CD14-positive monocyte (primary cell): ENCODE data around the gene NAA40. TPM values are rescaled to one million over a fixed set of nuclear protein-coding genes. Genes with fewer than 3 reads are reported as not detected.

ENCODE experiments used
- DNase-seq, 3 donors: peaks; one replicate each; pipeline ENCODE4 v3.0.0-alpha.2; 2011 to 2022
- H2AFZ ChIP-seq: 2 replicates; pipeline ENCODE4 v1.6.0; 2012; ENCODE audit warnings: mild to moderate bottlenecking, low read depth, low read length, inconsistent platforms; ENCODE audit not compliant: insufficient read depth, poor library complexity, severe bottlenecking
- H3K27ac ChIP-seq, 2 donors: 1 replicate in 1 of 2; 2 replicates in 1 of 2; pipeline ENCODE4 v1.5.1; 2012 to 2013; ENCODE audit warnings: low read length in 2 of 2, control low read depth in 1 of 2, inconsistent platforms in 1 of 2, low read depth in 1 of 2, mild to moderate bottlenecking in 1 of 2
- H3K27me3 ChIP-seq, 2 donors: one replicate each; pipeline versions ENCODE4 v1.6.0 to v1.6.1; 2011 to 2013; ENCODE audit warnings: low read length in 2 of 2; ENCODE audit not compliant: control insufficient read depth in 2 of 2, insufficient read depth in 2 of 2
- H3K36me3 ChIP-seq, 2 donors: replicated peaks in 1 of 2; 1 replicate in 1 of 2; 2 replicates in 1 of 2; pipeline versions ENCODE4 v1.5.1 to v1.6.1; 2012 to 2013; ENCODE audit warnings: low read length in 2 of 2, control low read depth in 1 of 2, inconsistent platforms in 1 of 2, mild to moderate bottlenecking in 1 of 2; ENCODE audit not compliant: insufficient read depth in 2 of 2, control insufficient read depth in 1 of 2
- H3K4me1 ChIP-seq, 2 donors: 1 replicate in 1 of 2; 2 replicates in 1 of 2; pipeline versions ENCODE4 v1.5.1 to v1.6.1; 2012 to 2013; ENCODE audit warnings: low read length in 2 of 2, control low read depth in 1 of 2, inconsistent platforms in 1 of 2, mild to moderate bottlenecking in 1 of 2, moderate library complexity in 1 of 2; ENCODE audit not compliant: insufficient read depth in 2 of 2, control insufficient read depth in 1 of 2
- H3K4me2 ChIP-seq: replicated peaks from 2 replicates; pipeline ENCODE3; 2012; ENCODE audit warnings: low read length, moderate library complexity, mild to moderate bottlenecking; ENCODE audit not compliant: poor library complexity, severe bottlenecking; ENCODE audit errors: extremely low read depth
- H3K4me3 ChIP-seq, 3 experiments: fragments of 200-600 bp in 1 of 3; sonication (generic) in 1 of 3; replicated peaks in 1 of 3; 1 replicate in 2 of 3; 2 replicates in 1 of 3; pipeline ENCODE4 v1.5.1; 2011 to 2013; ENCODE audit warnings: low read length in 3 of 3, mild to moderate bottlenecking in 3 of 3, control low read depth in 2 of 3, low read depth in 2 of 3, inconsistent platforms in 1 of 3, moderate library complexity in 1 of 3
- H3K79me2 ChIP-seq: 2 replicates; pipeline ENCODE4 v1.6.0; 2012; ENCODE audit warnings: mild to moderate bottlenecking, control low read depth, inconsistent platforms, low read length, moderate library complexity; ENCODE audit not compliant: insufficient read depth
- H3K9ac ChIP-seq: 2 replicates; pipeline ENCODE4 v1.6.0; 2017; ENCODE audit warnings: low read length, mild to moderate bottlenecking; ENCODE audit not compliant: insufficient read depth, poor library complexity, severe bottlenecking
- H3K9me3 ChIP-seq, 2 donors: replicated peaks in 1 of 2; 1 replicate in 1 of 2; 2 replicates in 1 of 2; pipeline versions ENCODE4 v1.5.1 to v1.6.1; 2012 to 2013; ENCODE audit warnings: low read length in 2 of 2, control low read depth in 1 of 2; ENCODE audit not compliant: control insufficient read depth in 1 of 2, insufficient read depth in 1 of 2
- H4K20me1 ChIP-seq: 2 replicates; pipeline ENCODE4 v1.6.0; 2012; ENCODE audit warnings: mild to moderate bottlenecking, low read length, control low read depth, moderate library complexity; ENCODE audit not compliant: insufficient read depth
- H3K27ac Mint-ChIP-seq, 7 donors: one replicate each; pipeline ENCODE4 v1.8.0; 2020; ENCODE audit warnings: mild to moderate bottlenecking in 7 of 7, mixed read lengths in 7 of 7, moderate library complexity in 6 of 7, inconsistent platforms in 2 of 7
- H3K27me3 Mint-ChIP-seq, 3 donors: one replicate each; pipeline ENCODE4 v1.8.0; 2021 to 2022; ENCODE audit warnings: low read depth in 3 of 3, mild to moderate bottlenecking in 3 of 3, mixed read lengths in 3 of 3, moderate library complexity in 3 of 3, inconsistent platforms in 1 of 3
- H3K36me3 Mint-ChIP-seq, 2 donors: one replicate each; pipeline ENCODE4 v1.8.0; 2020; ENCODE audit warnings: mixed read lengths in 2 of 2, inconsistent platforms in 1 of 2, mild to moderate bottlenecking in 1 of 2
- H3K4me1 Mint-ChIP-seq: one replicate; pipeline ENCODE4 v1.8.0; 2020; ENCODE audit warnings: mild to moderate bottlenecking, mixed read lengths
- H3K4me3 Mint-ChIP-seq, 2 donors: one replicate each; pipeline ENCODE4 v1.8.0; 2020; ENCODE audit warnings: mild to moderate bottlenecking in 2 of 2, mixed read lengths in 2 of 2, moderate library complexity in 1 of 2
- H3K9me3 Mint-ChIP-seq, 7 donors: one replicate each; pipeline ENCODE4 v1.8.0; 2020 to 2022; ENCODE audit warnings: mixed read lengths in 7 of 7, mild to moderate bottlenecking in 6 of 7, moderate library complexity in 6 of 7, inconsistent platforms in 2 of 7
- WGBS: methylation state at CpG from one replicate; pipeline ENCODE4 v1.1.5; 2013; ENCODE audit warnings: missing lambda C conversion rate; ENCODE audit not compliant: insufficient coverage; 5-methylcytosine and 5-hydroxymethylcytosine counted together
- intact Hi-C, 2 donors: fragments of 100-400 bp; cut with micrococcal nuclease; formaldehyde crosslinking; loops; one replicate each; pipeline versions ENCODE4 v1.15.0 to v1.15.1; 2023
- polyA plus RNA-seq, 3 donors: library from polyadenylated mRNA; depleted of rRNA in 1 of 3; unstranded in 2 of 3; stranded (reverse) in 1 of 3; fragments of 300-500 nt in 2 of 3; fragments of >200 nt in 1 of 3; fragmentation: Illumina TruSeq in 2 of 3; gene quantifications; 1 replicate in 2 of 3; 2 replicates in 1 of 3; pipeline ENCODE4 v1.2.3, GENCODE V29; 2012 to 2021
- TF ChIP-seq, protein P1 (sequence below): fragments of 200-600 bp; IDR thresholded peaks from one replicate; pipeline ENCODE4 v1.8.0; 2022; ENCODE audit warnings: antibody characterized with exemption, mild to moderate bottlenecking

Gene NAA40
- polyA plus RNA-seq, 3 donors = 1.5 to 14.5 (median 1.6) TPM

DNA sequence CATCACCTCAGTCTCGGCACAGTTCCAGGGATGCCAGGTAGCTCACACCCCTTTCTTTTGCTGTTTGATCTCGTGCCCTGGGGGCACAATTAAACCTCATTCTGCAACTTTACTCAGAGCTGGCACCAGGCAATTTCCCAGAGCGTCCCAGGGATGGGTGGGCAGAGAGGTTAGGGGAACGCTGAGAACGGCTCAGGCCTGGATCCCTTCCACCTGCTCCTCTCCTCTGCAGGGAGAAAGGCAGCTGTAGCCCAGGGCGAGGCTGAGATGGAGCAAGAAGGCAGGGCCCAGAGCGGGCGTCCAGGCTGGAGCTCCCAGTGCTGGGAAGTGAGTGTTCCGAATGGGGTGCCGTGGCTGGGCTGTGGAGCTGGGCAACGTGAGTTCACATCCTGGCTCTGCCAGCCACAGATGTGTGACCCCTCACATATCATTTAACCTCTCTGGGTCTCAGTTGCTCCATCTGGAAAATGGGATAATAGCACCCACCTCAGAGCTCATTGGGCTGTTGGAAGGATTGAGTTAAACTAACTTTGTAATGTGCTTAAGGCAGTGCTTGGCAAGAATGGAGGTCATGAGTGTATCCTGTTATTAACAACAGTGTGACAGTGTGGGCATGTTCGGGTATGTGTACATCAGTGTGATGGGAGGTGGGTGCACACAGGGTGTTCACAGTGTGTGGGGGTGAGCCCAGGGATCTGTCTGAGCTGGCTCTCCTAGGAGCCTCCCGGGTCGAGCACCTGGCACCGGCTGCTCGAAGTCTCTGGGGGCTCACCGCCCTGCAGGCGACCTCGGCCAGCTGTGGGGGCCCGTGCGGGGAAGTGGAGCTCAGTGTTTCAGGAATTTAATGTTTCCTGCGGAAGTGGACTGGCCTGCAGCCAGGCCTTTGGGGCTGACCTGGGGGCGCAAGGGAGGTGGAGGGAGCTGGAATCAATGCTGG is 63.0 kb downstream of the NAA40 start:
- Mint-ChIP-seq H3K36me3 (peaks cover 18 to 19% of the 10 kb centered on the region in 2 donors), H3K4me1 (peaks cover 40% of the 10 kb centered on the region), H3K27ac (no peak overlapping the region), H3K27me3 (peaks cover 59 to 79% (median 59%) of the 10 kb centered on the region in 3 donors), H3K4me3 (peak overlapping the region in 1 of 2 donors; percentile 61), H3K9me3 (peaks cover 0 to 10% (median 3%) of the 10 kb centered on the region in 7 donors)
- peaks cover 18% of the 10 kb centered on the region in 2 donors for H3K36me3 ChIP-seq
- H3K9me3 ChIP-seq = peaks cover 0 to 5% of the 10 kb centered on the region in 2 donors
- peaks cover 15 to 67% of the 10 kb centered on the region in 2 donors for H3K27me3 ChIP-seq
- no peak overlapping the region for H3K4me2 ChIP-seq
- TF ChIP-seq, protein P1, sequence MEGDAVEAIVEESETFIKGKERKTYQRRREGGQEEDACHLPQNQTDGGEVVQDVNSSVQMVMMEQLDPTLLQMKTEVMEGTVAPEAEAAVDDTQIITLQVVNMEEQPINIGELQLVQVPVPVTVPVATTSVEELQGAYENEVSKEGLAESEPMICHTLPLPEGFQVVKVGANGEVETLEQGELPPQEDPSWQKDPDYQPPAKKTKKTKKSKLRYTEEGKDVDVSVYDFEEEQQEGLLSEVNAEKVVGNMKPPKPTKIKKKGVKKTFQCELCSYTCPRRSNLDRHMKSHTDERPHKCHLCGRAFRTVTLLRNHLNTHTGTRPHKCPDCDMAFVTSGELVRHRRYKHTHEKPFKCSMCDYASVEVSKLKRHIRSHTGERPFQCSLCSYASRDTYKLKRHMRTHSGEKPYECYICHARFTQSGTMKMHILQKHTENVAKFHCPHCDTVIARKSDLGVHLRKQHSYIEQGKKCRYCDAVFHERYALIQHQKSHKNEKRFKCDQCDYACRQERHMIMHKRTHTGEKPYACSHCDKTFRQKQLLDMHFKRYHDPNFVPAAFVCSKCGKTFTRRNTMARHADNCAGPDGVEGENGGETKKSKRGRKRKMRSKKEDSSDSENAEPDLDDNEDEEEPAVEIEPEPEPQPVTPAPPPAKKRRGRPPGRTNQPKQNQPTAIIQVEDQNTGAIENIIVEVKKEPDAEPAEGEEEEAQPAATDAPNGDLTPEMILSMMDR = no peak
- H3K4me3 ChIP-seq = no peak overlapping the region
- no peak overlapping the region for H2AFZ ChIP-seq
- peaks cover 39 to 52% of the 10 kb centered on the region in 2 donors for H3K4me1 ChIP-seq
- 22% methylated on average over 10 of the region's 23 CpGs for WGBS
- peaks cover 34% of the 10 kb centered on the region for H4K20me1 ChIP-seq
- intact Hi-C loops = loop anchor here (2.0 kb wide), 1 partner anchor 147 kb away; no protein-coding TSS in a partner anchor
- H3K79me2 ChIP-seq = no peaks in the 10 kb centered on the region
- no peak for DNase-seq
- H3K9ac ChIP-seq = no peak overlapping the region
- H3K27ac ChIP-seq = no peak overlapping the region

DNA sequence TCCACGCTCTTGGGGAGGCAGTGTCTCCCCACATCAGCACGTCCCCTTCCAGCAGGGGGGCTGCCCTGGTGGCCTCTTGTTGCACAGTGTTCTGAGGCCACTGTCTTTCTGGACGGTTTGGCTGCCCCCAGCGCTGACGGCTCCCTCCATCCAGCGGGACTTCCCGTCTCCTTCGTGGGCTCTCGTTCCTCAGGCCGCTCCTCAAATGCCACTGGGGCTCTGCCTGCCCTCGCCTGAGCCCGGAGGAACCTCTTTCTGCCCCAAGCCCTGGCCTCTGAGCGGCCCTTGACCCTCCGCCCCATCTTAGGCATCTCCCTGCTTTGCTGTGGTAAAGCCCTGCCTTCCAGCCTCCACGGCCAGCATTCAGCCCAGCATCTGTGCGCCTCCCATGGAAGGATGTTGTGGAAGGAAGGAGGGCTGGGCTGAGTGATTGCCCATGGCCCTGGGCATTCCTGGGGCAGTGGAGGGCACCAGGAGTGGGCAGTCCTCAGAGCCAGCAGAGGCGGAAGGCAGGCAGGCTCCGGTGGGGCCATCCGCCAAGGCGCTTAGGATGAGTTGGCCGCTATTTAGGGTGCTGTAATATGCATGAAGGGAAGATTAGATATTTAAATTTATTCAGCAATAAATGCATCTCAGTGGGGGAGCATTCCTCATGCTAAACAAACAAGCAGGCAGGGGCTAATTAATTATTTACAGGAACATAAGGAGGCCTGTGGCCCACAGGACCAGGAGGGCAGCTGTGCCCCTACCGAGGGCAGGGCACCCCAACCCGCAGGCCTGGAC is 65.2 kb downstream of the NAA40 start:
- Mint-ChIP-seq H3K27ac (no peak overlapping the region), H3K36me3 (peaks cover 0 to 4% of the 10 kb centered on the region in 2 donors), H3K4me1 (peaks cover 47% of the 10 kb centered on the region), H3K4me3 (peak overlapping the region in 1 of 2 donors; percentile 61), H3K27me3 (peaks cover 67 to 88% (median 72%) of the 10 kb centered on the region in 3 donors), H3K9me3 (peaks cover 0 to 15% (median 4%) of the 10 kb centered on the region in 7 donors)
- intact Hi-C loops = no loop called here
- no peak overlapping the region for H3K4me3 ChIP-seq
- peaks cover 0 to 5% of the 10 kb centered on the region in 2 donors for H3K9me3 ChIP-seq
- no peak overlapping the region for H2AFZ ChIP-seq
- 44% methylated on average over 20 of the region's 23 CpGs for WGBS
- H3K4me1 ChIP-seq = peaks cover 46 to 56% of the 10 kb centered on the region in 2 donors
- H3K36me3 ChIP-seq = no peaks in the 10 kb centered on the region
- peaks cover 12% of the 10 kb centered on the region for H4K20me1 ChIP-seq
- no peak for DNase-seq
- no peak overlapping the region for H3K9ac ChIP-seq
- peaks cover 15 to 82% of the 10 kb centered on the region in 2 donors for H3K27me3 ChIP-seq
- H3K4me2 ChIP-seq = no peak overlapping the region
- no peak overlapping the region for H3K27ac ChIP-seq
- TF ChIP-seq, protein P1 = no peak
- no peaks in the 10 kb centered on the region for H3K79me2 ChIP-seq
